Hematopoietic multipotent progenitor cell (in vitro differentiated cells): Measurements from ENCODE around the gene LIMS1. TPM values are rescaled to one million over a fixed set of nuclear protein-coding genes. Genes with fewer than 3 reads are reported as not detected.
"Not testable (repeated sequence)": the region's sequence is repeated elsewhere in the genome, so short reads cannot be mapped to it uniquely, and the experiment has no call there.

Experiments used
- DNase-seq, 3 donors: peaks; one replicate each; pipeline ENCODE4 v3.0.0-alpha.2; 2011 to 2015; ENCODE audit warnings: low read depth in 2 of 3, low spot score in 2 of 3
- small RNA-seq: library from RNA; depleted of rRNA; stranded (forward); fragments of <200 nt; gene quantifications from one replicate; pipeline ENCODE3, GENCODE V24; 2012
- total RNA-seq: library from RNA; depleted of rRNA; stranded (reverse); fragments of >200 nt; gene quantifications from one replicate; pipeline ENCODE4 v1.2.3, GENCODE V29; 2012

The LIMS1 gene
- total RNA-seq, 1 donor: 198 TPM

GRCh38 chr2:108701208-108701607 is 166.9 kb downstream of the LIMS1 start:
- DNase-seq: no peak

GRCh38 chr2:108701806-108702205 is 167.5 kb downstream of the LIMS1 start:
- peak in 1 of 3 donors; percentile 7 for DNase-seq

- no peak for DNase-seq
Observed at GRCh38 chr2:108704871-108705270, 170.6 kb downstream of the LIMS1 start.

GRCh38 chr2:108707300-108707699 is 173.0 kb downstream of the LIMS1 start:
- peak in 1 of 3 donors; percentile 3 for DNase-seq

GRCh38 chr2:108716971-108717370 is 182.7 kb downstream of the LIMS1 start:
- not testable (repeated sequence) for DNase-seq

- DNase-seq: peak; percentile 91 to 97 (median 95)
Observed at GRCh38 chr2:108719149-108720044, 185.1 kb downstream of the LIMS1 start, which contains the start of gene RANBP2. RANBP2 (plus strand) TSS chr2:108719482; CDS start chr2:108719607, 125 bp downstream.

GRCh38 chr2:108726048-108726447 is 191.8 kb downstream of the LIMS1 start:
- DNase-seq: not testable (repeated sequence)

GRCh38 chr2:108734656-108735055 is 200.4 kb downstream of the LIMS1 start:
- DNase-seq: not testable (repeated sequence)

Small RNAs within 50 kb of the gene (small RNA-seq; reads per million reads assigned to genes)
- not detected for gene AC010095.1

Other genes starting within 250 kb of the LIMS1 start
- under 0.01 TPM for gene SULT1C2, start 245.6 kb upstream of the LIMS1 start, total RNA-seq
- 9.4 TPM for gene SULT1C4, start 156.5 kb upstream of the LIMS1 start, total RNA-seq
- gene GCC2, start 85.3 kb upstream of the LIMS1 start, total RNA-seq: 8.1 TPM
- 43.9 TPM for gene RANBP2, start 185.0 kb downstream of the LIMS1 start, total RNA-seq